ENCODE data around the gene PDE4D.

Gene PDE4D

DNA sequence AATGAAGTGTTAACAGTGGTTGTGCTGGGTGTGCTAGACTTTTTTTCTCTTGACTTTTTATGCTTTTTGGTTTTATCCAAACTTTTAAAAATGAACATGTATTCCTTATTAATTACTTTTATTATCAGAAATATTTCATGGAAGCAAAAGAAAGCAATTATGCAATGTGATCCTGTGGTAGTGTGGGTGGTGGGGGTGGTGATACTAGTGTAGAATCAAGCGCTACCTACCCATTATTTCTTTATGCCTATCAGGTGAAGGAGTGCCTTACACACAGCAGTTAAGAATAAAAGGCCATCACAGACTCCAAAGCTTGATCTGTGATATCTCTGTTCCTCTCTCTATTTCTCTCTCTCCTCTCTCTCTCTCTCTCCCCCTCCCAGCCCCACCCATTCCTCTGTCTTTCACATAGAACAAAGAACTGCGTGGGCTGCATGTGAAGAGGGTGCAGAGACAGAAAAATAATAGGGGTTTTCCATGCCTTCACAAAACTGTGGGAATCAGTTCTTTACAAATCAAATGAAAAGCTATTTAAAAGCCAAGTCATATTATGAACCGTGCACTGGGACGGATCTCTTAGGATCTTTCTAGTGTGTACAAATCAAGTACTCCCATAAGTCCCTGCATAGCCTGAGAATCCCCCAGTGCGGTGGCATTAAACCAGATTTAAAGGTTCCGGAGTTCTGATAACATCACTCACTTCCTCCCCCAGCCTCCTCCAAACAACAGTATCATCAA lies 959.5 kb downstream of the PDE4D start:
- no peak for DNase-seq

- no peak for DNase-seq
These were observed 961.4 kb downstream of the PDE4D start for GRCh38 chr5:58932057-58932612.

DNA sequence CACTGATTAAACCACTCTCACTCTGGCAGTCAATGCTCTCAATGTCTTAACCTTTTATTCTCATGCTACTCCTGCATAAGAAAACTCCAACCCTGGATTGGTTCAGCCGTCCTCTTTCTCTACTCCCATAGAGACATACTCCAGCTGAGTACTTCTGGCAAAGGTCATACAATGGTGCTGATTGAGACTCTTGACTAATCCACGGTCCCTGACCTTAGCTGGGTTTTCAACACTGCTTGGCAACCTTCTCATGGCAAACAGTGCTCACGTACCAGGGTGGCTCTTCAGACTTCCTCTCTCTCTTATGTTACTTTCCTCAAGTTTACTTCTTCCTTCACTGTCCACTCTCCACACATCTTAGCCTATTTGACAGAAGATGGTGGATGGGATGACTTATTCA lies 963.0 kb downstream of the PDE4D start:
- DNase-seq = no peak

DNA sequence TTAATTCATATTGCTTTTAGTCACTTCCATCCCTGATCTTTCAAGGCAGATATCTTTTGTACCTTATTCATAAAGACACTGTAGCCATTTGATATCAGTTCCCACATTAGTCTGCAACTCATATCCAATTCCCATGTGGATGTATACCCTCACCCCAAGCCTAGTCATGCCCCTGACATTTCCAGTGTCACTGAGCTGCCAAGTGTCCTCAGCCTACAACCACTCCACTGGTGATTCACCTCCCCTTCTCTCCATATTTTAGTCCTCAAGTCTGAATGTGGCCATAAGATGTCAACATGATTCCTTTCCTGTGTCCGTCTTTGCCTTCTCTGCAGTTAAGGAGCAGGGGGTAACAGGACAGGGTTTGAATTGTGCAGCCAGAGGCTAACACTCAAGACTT lies 963.8 kb downstream of the PDE4D start:
- no peak for DNase-seq

GRCh38 chr5:58927938-58928337 lies 965.6 kb downstream of the PDE4D start:
- DNase-seq = no peak

GRCh38 chr5:58927181-58927580 lies 966.3 kb downstream of the PDE4D start:
- no peak for DNase-seq

DNA sequence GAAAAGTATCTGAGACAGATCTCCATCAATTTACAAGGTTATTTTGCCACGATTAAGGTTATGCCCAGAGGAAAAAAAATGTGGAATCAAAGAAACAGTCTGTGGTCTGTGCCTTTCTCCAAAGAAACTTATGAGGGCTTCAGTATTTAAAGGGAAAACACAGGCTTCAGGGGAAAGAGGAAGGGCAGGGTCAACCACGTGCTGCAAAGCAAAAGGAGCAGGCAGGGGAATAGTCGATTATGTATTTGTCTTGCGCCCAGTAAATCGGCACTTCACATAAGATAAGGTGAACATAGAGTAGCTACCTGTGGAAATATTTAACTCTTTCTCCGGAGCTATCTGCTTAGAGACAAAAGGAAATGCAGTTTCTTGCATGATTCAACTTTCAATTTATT lies 967.0 kb downstream of the PDE4D start:
- no peak for DNase-seq

DNA sequence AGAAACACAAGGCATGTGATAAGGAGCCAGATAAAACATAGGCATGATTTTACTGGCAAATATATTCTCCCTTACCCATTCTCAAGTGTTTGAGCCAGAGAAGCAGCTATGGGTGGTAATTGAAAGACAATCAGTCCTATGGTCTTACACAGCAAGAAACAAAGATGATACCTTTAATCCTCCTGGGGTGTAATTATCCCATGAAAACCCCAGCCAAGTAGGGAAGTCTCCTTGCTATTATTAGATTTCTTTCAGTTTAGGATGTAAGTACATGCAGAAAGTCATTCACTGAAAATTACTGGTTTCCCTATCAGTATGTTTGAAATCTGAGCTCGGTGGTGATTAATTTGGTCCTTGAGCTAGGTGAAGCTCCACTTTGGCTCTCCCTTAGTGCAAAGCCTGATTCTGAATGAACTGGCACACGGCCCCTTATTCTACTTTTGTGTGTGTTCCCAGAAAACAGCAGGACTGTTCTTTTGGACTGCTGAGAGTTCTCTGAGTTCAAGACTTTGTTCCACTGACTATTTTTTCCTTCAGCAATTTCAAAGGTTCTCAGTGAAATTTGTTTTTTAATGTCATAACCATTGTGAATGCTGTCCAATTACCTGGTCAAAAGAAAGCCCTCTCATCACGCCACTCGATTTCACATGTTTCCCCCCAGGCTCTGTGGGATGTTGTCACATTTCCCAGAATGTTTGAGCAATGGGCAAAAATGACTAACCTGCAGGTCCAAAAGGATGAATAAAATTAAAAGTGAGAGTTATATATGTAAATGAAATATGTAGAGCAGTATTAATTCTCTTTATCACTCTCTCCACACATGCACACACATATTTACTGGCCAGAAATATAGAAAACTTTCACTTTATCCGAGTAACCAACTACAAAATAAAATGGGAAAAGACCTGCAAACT lies 967.6 kb downstream of the PDE4D start:
- DNase-seq = no peak

GRCh38 chr5:58924306-58924705 lies 969.2 kb downstream of the PDE4D start:
- no peak for DNase-seq

- DNase-seq = no peak
These were observed 970.2 kb downstream of the PDE4D start for GRCh38 chr5:58923355-58923754.

DNA sequence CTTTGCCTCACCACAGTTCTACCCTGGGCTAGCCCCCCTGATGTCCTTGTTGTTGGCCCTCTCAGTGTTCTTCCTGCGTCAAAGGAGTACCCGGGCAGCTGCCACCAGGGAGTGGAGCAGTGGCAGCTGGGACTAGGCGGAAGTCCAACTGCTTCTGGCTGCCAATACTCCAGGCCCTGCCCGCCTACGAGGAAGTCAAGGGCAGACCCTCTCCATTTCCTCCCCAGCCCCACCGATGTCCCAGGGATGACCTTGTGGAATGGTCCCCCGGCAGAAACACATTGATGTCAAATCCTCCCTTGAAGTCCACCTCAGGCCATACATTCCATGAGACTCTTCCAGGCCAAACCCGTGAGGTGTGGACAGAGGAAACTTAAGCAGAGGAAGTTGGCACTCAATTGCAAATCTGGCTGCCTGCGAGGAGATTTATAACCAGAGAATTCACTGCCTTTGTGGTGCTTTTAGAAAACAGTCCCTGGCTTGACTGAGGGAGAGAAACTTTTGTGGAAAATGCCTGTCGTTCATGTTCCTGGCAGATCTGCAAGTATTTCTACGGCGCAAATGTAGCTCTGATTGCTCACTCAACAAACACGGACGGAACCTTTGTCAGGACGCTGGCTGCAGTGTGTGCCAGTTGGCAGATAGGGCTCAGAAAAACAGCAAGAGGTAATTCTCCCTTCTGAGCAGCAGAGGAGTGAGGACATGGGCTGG lies 970.9 kb downstream of the PDE4D start:
- no peak for DNase-seq

DNA sequence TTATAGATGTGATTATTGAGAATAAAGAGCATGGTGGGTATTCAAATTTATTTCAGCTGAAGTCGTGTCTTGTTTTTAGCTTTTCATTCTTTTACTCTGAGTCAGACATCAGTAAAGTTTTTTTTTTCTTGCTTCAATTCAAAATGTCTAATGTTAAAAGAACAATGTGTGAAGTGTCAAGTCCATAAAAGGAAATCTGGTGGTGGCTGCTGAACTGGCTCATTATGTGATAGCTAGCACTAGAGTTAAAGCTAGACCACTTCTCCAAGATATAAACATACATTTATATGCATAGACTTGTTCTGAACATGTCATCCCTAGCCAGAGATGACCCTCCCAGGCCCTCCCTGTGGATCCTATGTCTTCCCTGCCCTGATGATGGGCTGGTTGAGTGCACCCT lies 972.4 kb downstream of the PDE4D start:
- DNase-seq = no peak

DNA sequence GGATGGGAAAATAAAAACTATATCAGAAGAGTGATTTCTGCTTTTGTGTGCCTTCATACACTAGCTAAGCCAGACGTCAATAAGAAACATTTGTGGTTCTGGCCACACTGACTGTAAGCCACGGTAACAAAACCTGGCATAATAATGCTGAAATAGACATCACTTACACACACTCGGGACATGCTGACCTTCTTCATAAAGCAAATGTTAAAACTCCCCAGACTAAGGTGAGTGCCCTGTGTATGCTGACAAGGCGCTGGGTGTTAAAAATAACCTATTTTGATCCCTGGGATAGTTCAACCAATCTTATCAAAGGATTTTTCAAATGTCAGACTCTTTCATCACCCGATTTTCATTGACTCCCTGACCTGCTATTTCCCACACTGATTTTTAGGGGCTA lies 973.7 kb downstream of the PDE4D start:
- DNase-seq = no peak

Measured in RPMI8226 (cell line).